ENCODE results near the gene CLCA2.

Gene CLCA2

GRCh38 chr1:86423873-86424272 is at the start of gene CLCA2:
Gene CLCA2 (plus strand): TSS chr1:86424171. CDS start chr1:86424248, 77 bp downstream.
- no peak for DNase-seq

- no peak for DNase-seq
Measured at GRCh38 chr1:86375688-86376087, 48.3 kb upstream of the CLCA2 start.

- no peak for DNase-seq
Measured at GRCh38 chr1:86377341-86377740, 46.6 kb upstream of the CLCA2 start.

DNA sequence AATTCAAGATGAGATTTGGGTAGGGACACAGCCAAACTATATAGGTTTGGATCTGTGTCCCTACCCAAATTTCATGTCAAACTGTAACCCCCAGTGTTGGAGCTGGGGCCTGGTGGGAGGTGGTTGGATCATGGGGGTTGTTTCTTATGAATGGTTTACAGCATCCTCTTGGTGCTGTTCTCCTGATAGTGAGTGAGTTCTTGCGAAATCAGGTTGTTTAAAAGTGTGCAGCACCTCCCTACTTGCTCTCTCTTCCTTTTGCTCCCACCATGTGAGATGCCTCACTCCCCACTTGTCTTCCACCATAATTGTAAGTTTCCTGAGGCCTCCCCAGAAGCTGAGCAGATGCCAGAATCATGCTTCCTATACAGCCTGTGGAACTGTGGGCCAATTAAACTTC is 45.2 kb upstream of the CLCA2 start:
- no peak for DNase-seq

DNA sequence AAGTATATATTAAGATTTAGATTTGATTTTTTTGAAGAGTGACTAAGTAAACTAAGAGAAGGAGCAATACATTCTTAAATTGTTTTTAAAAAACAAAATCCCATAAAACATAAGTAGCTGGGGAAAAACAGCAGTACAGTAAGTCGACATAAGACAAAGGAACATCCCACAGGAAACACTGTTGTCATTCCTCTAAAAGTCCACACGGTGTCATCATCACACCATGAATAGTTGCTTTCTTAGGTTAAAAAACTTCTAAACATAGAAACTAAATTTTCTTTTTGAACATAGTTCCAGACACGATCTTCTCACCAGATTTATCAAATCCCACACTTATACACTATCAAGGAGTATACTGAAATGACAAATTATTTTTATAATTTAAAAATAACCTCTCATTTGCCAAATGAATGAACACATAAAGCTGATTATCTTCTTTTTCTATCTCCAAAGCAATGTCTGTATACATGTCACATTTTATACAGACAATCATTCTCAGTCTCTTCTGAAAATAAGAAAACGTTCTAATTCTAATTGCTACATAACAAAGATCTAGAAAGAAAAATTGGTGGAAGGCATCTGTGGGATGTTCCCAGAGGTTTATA is 43.6 kb upstream of the CLCA2 start:
- no peak for DNase-seq

- no peak for DNase-seq
Measured at GRCh38 chr1:86381223-86381622, 42.7 kb upstream of the CLCA2 start.

DNA sequence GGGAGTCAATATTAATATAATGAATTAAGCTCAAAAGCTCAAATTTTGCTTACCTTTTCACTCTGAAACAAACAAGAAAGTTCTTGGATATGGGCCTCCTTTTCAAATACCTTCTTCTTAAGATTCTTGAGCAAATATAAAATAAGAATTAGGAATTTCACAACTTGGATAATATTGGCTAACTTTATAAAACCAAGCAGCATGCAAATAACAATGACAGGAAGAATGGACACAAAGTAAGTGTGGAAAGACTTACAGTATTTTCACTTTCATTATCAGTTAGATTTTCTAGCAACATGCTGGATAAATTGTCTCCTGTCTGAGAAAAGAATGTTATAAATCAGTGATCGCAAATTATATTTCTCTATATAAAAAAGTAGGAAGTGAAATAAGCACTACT is 41.1 kb upstream of the CLCA2 start:
- DNase-seq: no peak

DNA sequence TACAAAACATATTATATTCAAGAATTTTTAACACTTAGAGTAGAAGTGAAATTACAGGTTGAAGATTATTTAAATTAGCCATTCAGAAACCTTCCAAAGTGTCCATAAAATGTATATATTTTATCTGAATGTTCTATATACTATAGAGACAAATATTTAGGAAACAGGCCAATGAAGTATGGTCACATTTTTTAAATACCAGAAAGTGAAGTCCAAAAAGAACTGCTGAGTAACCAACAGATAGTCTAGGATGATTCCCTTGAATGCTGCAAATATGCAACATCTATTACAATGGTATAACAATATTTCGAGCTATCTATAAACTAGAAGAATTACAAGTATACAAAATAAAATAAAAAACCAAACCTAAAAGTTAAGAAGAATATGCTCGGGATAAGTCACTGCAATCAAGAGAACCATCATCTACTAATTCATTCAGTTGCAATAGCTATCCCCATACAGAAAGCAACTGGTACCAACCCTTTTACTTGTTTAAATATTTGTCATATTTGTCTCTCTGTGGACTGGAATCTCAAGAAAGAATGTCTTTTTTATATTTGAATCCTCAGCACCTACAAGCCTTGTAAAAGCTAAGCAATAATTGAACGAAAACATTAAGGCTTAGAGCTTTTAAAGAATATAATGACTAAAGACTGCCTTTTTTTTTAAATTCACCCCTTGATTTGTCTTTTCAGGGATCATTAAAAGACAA is 35.9 kb upstream of the CLCA2 start:
- no peak for DNase-seq

DNA sequence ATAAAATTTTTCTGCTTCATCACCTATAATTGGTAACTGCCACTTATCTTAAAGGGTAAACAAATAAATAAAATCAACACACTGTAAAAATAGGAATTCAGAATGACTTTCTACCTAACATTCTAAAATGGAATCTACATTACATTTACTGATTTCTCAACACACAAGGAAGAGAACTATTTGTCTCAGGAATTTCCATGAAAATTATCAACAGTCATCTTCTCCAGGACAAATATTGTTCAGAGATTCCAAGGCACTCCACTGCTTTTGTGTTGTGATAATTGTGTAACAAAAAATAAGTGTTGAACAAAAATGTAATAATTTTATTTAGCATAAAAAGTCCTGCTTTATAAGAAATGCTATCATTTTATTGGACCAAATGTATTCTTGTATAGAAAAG is 35.2 kb upstream of the CLCA2 start:
- DNase-seq: no peak

- DNase-seq: no peak
Measured at GRCh38 chr1:86389307-86389706, 34.7 kb upstream of the CLCA2 start.

GRCh38 chr1:86394416-86394815 is 29.6 kb upstream of the CLCA2 start:
- no peak for DNase-seq

GRCh38 chr1:86395751-86396497 is 28.0 kb upstream of the CLCA2 start, which contains the start of gene ODF2L:
Gene ODF2L (minus strand): TSS chr1:86396323. CDS start chr1:86387027, 9,296 bp downstream.
- peak; percentile 85 for DNase-seq

GRCh38 chr1:86396498-86396890 is 27.5 kb upstream of the CLCA2 start:
- no peak for DNase-seq

- DNase-seq: no peak
Measured at GRCh38 chr1:86409416-86410021, 14.5 kb upstream of the CLCA2 start.

GRCh38 chr1:86410879-86411278 is 13.1 kb upstream of the CLCA2 start:
- no peak for DNase-seq

DNA sequence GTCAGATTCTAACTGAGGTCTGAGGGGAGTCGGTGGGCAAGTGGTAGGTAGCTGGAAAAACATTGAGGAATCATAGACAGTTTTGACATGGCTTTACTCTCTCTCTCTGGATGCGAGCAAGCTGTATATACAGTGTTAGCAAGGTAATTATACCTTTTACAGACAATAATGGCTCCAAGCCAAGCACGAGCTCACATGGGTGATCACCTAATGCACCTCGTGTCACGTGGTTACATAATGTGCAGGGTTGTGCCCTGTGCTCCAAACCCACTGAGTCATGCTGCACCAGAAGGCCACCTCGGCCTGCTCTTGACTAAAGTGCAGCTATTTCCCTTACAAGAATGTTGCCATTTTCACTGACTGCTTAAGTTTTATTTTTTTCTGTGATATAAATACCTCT is 7.6 kb upstream of the CLCA2 start:
- DNase-seq: no peak

DNA sequence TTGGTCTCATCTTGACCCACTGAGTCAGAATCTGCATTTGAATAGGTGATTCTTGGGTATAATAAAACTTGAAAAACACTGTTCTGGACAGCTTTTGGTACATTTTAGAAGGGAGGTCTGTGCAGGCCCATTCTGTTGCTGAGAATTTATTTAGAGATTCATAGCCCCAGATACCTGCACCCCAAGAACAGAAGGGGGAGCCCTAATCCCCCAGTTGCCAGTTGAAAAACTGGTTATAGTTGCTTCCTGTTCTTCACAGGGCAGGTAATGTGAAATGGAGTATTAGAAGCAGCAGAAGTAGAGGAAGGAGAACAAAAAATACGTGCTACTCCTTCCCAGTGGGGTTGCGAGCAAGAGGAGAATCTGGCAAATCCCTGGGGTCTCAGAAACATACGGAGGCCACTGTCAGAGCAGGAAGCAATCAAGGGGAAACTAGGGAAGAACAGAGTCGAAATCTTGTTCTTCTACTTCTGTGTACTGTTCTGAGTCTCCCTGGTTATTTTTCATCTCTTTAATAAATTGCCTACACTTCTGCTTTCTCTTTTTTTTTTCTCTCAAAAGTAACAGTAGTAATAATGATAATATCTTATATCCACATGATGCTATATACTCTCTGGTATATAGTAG is 4.6 kb upstream of the CLCA2 start:
- peak; percentile 31 for DNase-seq

DNA sequence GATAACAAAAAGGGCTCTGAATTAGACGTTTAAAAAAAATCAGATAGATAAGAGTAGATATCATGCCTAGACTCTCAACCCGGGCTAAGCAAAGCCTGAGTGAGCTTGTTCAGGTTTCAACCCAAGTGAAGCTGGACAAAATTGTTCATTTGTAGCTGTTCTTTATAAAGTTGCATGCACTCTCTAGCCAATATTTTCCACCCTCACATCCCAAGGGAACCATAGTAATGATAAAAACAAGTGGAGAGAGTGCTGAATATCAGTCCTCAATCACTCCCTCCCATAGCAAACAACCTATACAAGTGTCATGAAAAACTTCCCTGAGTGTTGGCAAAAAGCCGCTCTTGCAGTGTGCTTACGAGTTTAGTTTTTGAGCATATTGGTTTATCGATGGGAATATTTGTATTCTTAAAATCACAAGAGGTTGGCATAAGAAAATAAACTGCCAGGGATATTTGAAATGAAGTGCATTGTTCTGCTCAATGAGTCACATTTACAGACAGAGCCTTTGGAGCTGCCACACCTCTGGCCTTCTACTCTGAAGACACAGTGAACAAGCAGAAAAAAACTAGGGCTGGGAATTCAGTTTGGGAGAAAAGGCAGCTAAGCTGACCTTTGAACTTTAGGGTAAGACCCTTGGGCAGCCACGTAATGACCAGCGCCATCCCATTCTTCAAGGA is 2.2 kb upstream of the CLCA2 start:
- no peak for DNase-seq

DNA sequence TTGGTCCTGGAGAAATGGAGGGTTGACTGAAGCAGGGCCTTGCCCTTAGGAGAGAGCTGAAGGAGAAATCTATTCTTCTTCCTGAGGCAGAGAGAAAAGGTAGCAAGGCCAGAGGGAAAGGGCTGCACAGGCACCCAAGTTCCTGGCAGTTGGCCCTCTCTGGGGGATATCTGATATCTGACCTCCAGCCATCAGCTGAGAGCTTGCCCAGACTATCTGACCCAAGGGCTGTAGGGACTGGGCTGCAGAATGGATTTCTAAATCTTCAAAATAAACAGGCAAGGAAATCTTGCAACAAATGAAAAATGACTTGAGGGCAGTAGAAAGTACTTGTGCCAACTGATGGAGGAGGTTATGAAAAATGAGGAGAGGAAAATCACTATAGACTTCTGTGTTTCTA is 498 bp upstream of the CLCA2 start:
- no peak for DNase-seq

- DNase-seq: no peak
Measured at GRCh38 chr1:86429122-86429725, 5.3 kb downstream of the CLCA2 start.

- no peak for DNase-seq
Measured at GRCh38 chr1:86429835-86430234, 5.9 kb downstream of the CLCA2 start.

- no peak for DNase-seq
Measured at GRCh38 chr1:86430376-86430775, 6.4 kb downstream of the CLCA2 start.

Measured in activated T-cell treated with anti-CD3 and anti-CD28 coated beads, Interleukin-2, amount 50 U/mL, for 1 hour (primary cell).